Activated B cell treated with CpG ODN at 0.5 μM for 24 hours (primary cell): ENCODE data around the gene FBXO46. TPM values are rescaled to one million over a fixed set of nuclear protein-coding genes. Genes with fewer than 3 reads are reported as not detected.

Source experiments
- ATAC-seq: fragments of 200-7000 bp; cut with Tn5 transposase; one replicate; pipeline ENCODE4 v1.10.0; 2021; ENCODE audit warnings: low read depth, mild to moderate bottlenecking, moderate library complexity
- CTCF ChIA-PET: fragments of 350-600 bp; sonication (Branson Sonifier 250); formaldehyde crosslinking; loops from one replicate; lab custom pipeline; 2021; ENCODE audit warnings: antibody characterized with exemption; lab: Charles Lee
- POLR2A ChIA-PET: fragments of 350-600 bp; sonication (Branson Sonifier 250); formaldehyde crosslinking; loops from one replicate; lab custom pipeline; 2021; ENCODE audit warnings: antibody characterized with exemption; lab: Charles Lee
- DNase-seq: peaks from one replicate; pipeline ENCODE4 v3.0.0; 2022
- H3K27ac Mint-ChIP-seq: one replicate; pipeline ENCODE4 v1.8.0; 2020; ENCODE audit warnings: mixed read lengths
- H3K27me3 Mint-ChIP-seq: one replicate; pipeline ENCODE4 v1.8.0; 2021; ENCODE audit warnings: mixed read lengths
- H3K36me3 Mint-ChIP-seq: one replicate; pipeline ENCODE4 v1.8.0; 2021; ENCODE audit warnings: low read depth, mixed read lengths
- H3K4me1 Mint-ChIP-seq: one replicate; pipeline ENCODE4 v1.8.0; 2021; ENCODE audit warnings: mixed read lengths
- H3K4me3 Mint-ChIP-seq: one replicate; pipeline ENCODE4 v1.8.0; 2020; ENCODE audit warnings: mild to moderate bottlenecking, mixed read lengths
- H3K9me3 Mint-ChIP-seq: one replicate; pipeline ENCODE4 v1.8.0; 2020; ENCODE audit warnings: mixed read lengths
- CTCF ChIP-seq: fragments of 200-600 bp; IDR thresholded peaks from one replicate; pipeline ENCODE4 v1.8.0; 2022; ENCODE audit warnings: antibody characterized with exemption, mild to moderate bottlenecking
- intact Hi-C: fragments of 100-400 bp; cut with micrococcal nuclease; formaldehyde crosslinking; loops from one replicate; pipeline ENCODE4 v1.15.1; 2024
- total RNA-seq: library from RNA; stranded (reverse); gene quantifications from 2 replicates; pipeline ENCODE4 v1.2.3, GENCODE V29; 2022

FBXO46 gene
- total RNA-seq, 1 donor from 2014 or later = 44.0 TPM

- Mint-ChIP-seq H3K9me3 (no peaks in the 10 kb centered on the region), H3K4me3 (no peak overlapping the region), H3K27ac (no peak overlapping the region), H3K4me1 (peaks cover 3% of the 10 kb centered on the region), H3K36me3 (no peaks in the 10 kb centered on the region), H3K27me3 (peaks cover 6% of the 10 kb centered on the region)
- no peak for TF ChIP-seq CTCF
- intact Hi-C loops = no loop called here
- no peak for DNase-seq
- no peak for ATAC-seq
- POLR2A ChIA-PET = no interaction called here
- CTCF ChIA-PET = no interaction called here
These were observed 33.1 kb upstream of the FBXO46 start for GRCh38 chr19:45763691-45764294.

GRCh38 chr19:45762870-45763631 lies 32.4 kb upstream of the FBXO46 start:
- peaks cover 2% of the 10 kb centered on the region for H3K4me1 Mint-ChIP-seq
- H3K4me3 Mint-ChIP-seq = no peak overlapping the region
- no peaks in the 10 kb centered on the region for H3K36me3 Mint-ChIP-seq
- intact Hi-C loops = no loop called here
- DNase-seq (no peak), ATAC-seq (no peak)
- CTCF ChIA-PET = no interaction called here
- H3K9me3 Mint-ChIP-seq = no peaks in the 10 kb centered on the region
- H3K27ac Mint-ChIP-seq = no peak overlapping the region
- H3K27me3 Mint-ChIP-seq = peaks cover 6% of the 10 kb centered on the region
- TF ChIP-seq CTCF = no peak
- POLR2A ChIA-PET = no interaction called here

DNA sequence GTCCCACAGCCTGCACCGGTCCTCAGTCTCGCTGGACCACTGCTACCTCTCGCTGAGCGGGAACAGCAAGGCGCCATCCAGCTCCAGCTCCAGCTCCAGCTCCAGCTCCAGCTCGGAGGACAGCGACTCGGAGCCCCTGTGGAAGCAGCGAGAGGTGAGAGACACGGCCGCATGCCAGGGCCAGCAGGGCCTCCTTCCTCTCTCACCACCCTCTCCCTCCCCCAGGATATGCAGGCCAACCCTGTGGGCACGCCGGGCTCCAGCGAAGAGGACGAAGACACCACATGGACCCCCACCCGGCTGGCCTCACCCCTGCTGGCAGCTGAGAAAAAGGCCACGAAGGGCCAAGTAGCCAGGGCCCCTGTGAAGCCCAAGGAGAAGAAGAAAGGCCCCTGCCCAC lies 31.0 kb upstream of the FBXO46 start:
- Mint-ChIP-seq H3K27me3 (peaks cover 6% of the 10 kb centered on the region), H3K9me3 (no peaks in the 10 kb centered on the region)
- CTCF ChIA-PET = no interaction called here

GRCh38 chr19:45758921-45759320 lies 28.2 kb upstream of the FBXO46 start:
- intact Hi-C loops = no loop called here
- Mint-ChIP-seq H3K9me3 (no peaks in the 10 kb centered on the region), H3K4me1 (no peaks in the 10 kb centered on the region), H3K36me3 (no peaks in the 10 kb centered on the region), H3K27ac (no peak overlapping the region), H3K27me3 (peaks cover 3% of the 10 kb centered on the region), H3K4me3 (no peak overlapping the region)
- DNase-seq (no peak), ATAC-seq (no peak)
- no peak for TF ChIP-seq CTCF
- ChIA-PET POLR2A (no interaction called here), CTCF (interaction anchor here (1.3 kb wide), 1 partner anchor 11 kb away, joined by 3 read pairs; the partner anchor contains the start of gene SIX5)

More for the DNA sequence above, 31.0 kb upstream of the FBXO46 start:
- Mint-ChIP-seq H3K36me3 (no peaks in the 10 kb centered on the region), H3K4me3 (no peak overlapping the region), H3K4me1 (no peaks in the 10 kb centered on the region), H3K27ac (no peak overlapping the region)
- POLR2A ChIA-PET = no interaction called here
- TF ChIP-seq CTCF = no peak
- no peak for ATAC-seq
- no peak for DNase-seq
- intact Hi-C loops = no loop called here

DNA sequence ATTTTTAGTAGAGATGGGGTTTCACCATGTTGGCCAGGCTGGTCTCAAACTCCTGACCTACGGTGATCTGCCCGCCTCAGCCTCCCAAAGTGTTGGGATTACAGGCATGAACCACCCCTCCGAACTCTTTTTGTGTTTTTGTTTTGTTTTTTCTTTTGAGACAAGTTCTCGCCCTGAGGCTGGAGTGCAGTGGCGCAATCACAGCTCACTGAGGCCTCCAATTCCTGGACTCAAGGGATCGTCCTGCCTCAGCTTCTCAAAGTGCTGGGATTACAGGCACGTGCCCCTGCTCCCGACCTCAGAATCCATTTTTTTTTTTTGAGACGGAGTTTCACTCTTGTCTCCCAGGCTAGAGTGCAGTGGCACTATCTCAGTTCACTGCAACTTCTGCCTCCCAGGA lies 27.0 kb upstream of the FBXO46 start:
- ChIA-PET POLR2A (no interaction called here), CTCF (interaction anchor here (0.7 to 1.3 kb wide), 3 partner anchors 12 to 44 kb away, joined by 3 to 5 read pairs (median 3); partner anchors contain the start of gene SIX5)
- no peak for TF ChIP-seq CTCF
- H3K4me3 Mint-ChIP-seq = no peak overlapping the region
- no peak for ATAC-seq
- intact Hi-C loops = no loop called here
- no peaks in the 10 kb centered on the region for H3K36me3 Mint-ChIP-seq
- H3K9me3 Mint-ChIP-seq = no peaks in the 10 kb centered on the region
- no peak overlapping the region for H3K27ac Mint-ChIP-seq
- no peaks in the 10 kb centered on the region for H3K4me1 Mint-ChIP-seq
- DNase-seq = no peak
- peaks cover 4% of the 10 kb centered on the region for H3K27me3 Mint-ChIP-seq
